ENCODE results near the gene MUSK. TPM values are rescaled to one million over a fixed set of nuclear protein-coding genes. Genes with fewer than 3 reads are reported as not detected.

Gene MUSK
- total and polyA plus RNA-seq, 2 of the 4 experiments (the other 2 are of a cell fraction), result 0.07 to 0.18 TPM

- Histone ChIP-seq H3K4me2 (ENCODE audit: low read depth, low read length) (peak overlapping the region; percentile 65; the same call in 1 of the 2 replicates), H2BK5ac (ENCODE audit: low read depth, low read length, poor library complexity, severe bottlenecking) (peak overlapping the region; percentile 5), H3K9ac (ENCODE audit: low read depth, low read length) (no peak overlapping the region), H3K23ac (ENCODE audit: low read depth, low read length) (no peak overlapping the region), H2BK120ac (ENCODE audit: low read depth, low read length) (peak overlapping the region; percentile 57; the same call in 1 of the 2 replicates), H3K9me1 (ENCODE audit: insufficient read depth, low read length) (no peaks in the 10 kb centered on the region), H4K91ac (ENCODE audit: insufficient read depth, low read depth, low read length) (no peak overlapping the region), H2AFZ (replicated peaks; ENCODE audit: low read length, poor library complexity) (no peak overlapping the region), H3K36me3 (ENCODE audit: control insufficient read depth, insufficient read depth, low read length) (no peaks in the 10 kb centered on the region), H3K9me3 (ENCODE audit: control insufficient read depth, insufficient read depth, low read length) (no peaks in the 10 kb centered on the region), H3K4me1 (ENCODE audit: control insufficient read depth, insufficient read depth, low read length) (peaks cover 4% of the 10 kb centered on the region), H3K4me3 (ENCODE audit: insufficient read depth, low read depth, low read length) (no peak overlapping the region), H4K20me1 (ENCODE audit: insufficient read depth, low read length) (no peaks in the 10 kb centered on the region), H2AK9ac (replicated peaks; ENCODE audit: low read depth, low read length, poor library complexity) (no peak overlapping the region), H4K5ac (ENCODE audit: low read depth, low read length) (peak overlapping the region; percentile 12; the same call in 1 of the 2 replicates), H2BK15ac (ENCODE audit: low read depth, low read length) (no peak overlapping the region; the same call in 2 of the 3 replicates), H3K56ac (ENCODE audit: extremely low read depth, insufficient read depth, low read length) (no peak overlapping the region), H3K27me3 (ENCODE audit: control insufficient read depth, insufficient read depth, low read length) (no peaks in the 10 kb centered on the region), H3K27ac (ENCODE audit: insufficient read depth, low read length) (no peak overlapping the region), H4K8ac (ENCODE audit: low read depth in 2 of 2, low read length in 2 of 2) (peak overlapping the region in 1 of 2 experiments; percentile 38; a peak in 1 of 4 replicates), H3K14ac (replicated peaks; ENCODE audit: low read depth, low read length) (no peak overlapping the region), H3K18ac (ENCODE audit: low read depth, low read length) (no peak overlapping the region), H3K4ac (ENCODE audit: low read depth, low read length) (peak overlapping the region; percentile 75; the same call in 1 of the 2 replicates), H3K79me1 (ENCODE audit: low read depth in 1 of 2, low read length in 2 of 2) (no peaks in the 10 kb centered on the region), H2BK20ac (ENCODE audit: low read depth, low read length) (peak overlapping the region; percentile 41; the same call in 1 of the 2 replicates), H2AK5ac (ENCODE audit: low read depth, low read length) (no peak overlapping the region)
- TF ChIP-seq CHD1 (IDR thresholded peaks at IDR 0.05; ENCODE audit: low read depth, low read length), result no peak
- TF ChIP-seq USF2 (IDR thresholded peaks at IDR 0.05; ENCODE audit: low read depth, low read length), result no peak
- no peak for TF ChIP-seq MXI1 (IDR thresholded peaks at IDR 0.05; ENCODE audit: borderline replicate concordance, low read depth, low read length)
- TF ChIP-seq FOS (IDR thresholded peaks at IDR 0.05; ENCODE audit: low read depth, low read length), result peak; percentile 55
- CTCF ChIA-PET, result no interaction called here
- no CpG with 5 or more reads among the region's 1 CpG for WGBS, 2 experiments (ENCODE audit: extremely low coverage in 2 of 2, insufficient read length in 1 of 2)
- DNase-seq (peak; percentile 65), ATAC-seq (ENCODE audit: low read depth) (peak; percentile 94)
- BruUV-seq (replicated peaks), result no TSS peak
- POLR2A ChIA-PET (ENCODE audit: unreplicated experiment), result interaction anchor here (0.6 kb wide), 1 partner anchor 244 kb away, joined by 3 read pairs; no protein-coding TSS in a partner anchor
- intact Hi-C loops (cut with micrococcal nuclease) (no loop called here), in situ Hi-C loops (cut with MboI; ENCODE audit: low sequenced_read_pairs) (no loop called here), dilution Hi-C loops (cut with HindIII; ENCODE audit: low sequenced_read_pairs, unreplicated experiment) (loop anchor here (25.0 kb wide), 1 partner anchor 111 kb away; no protein-coding TSS in a partner anchor)
Measured at GRCh38 chr9:110700953-110701352, 32.4 kb downstream of the MUSK start.

Data from IMR-90 (cell line).